ENCODE measurements around the gene KCNF1.

KCNF1 gene

GRCh38 chr2:10906926-10907625, 4.7 kb upstream of the KCNF1 start:
- TF ChIP-seq POLR2AphosphoS5 (IDR thresholded peaks at IDR 0.05; ENCODE audit: low read depth, low read length), result no peak
- no peak for TF ChIP-seq REST (IDR thresholded peaks at IDR 0.05; ENCODE audit: insufficient read depth in 1 of 2, low read depth in 2 of 2, low read length in 2 of 2)
- TF ChIP-seq SIN3A (IDR thresholded peaks at IDR 0.05; ENCODE audit: borderline replicate concordance, insufficient read depth, low read length), result no peak
- no peak for TF ChIP-seq FOXP2 (optimal IDR thresholded peaks at IDR 0.05; ENCODE audit: borderline replicate concordance, extremely low read depth, extremely low read length, insufficient read depth)
- no peak for TF ChIP-seq TAF1 (IDR thresholded peaks at IDR 0.05; ENCODE audit: borderline replicate concordance, insufficient read depth, low read length)

GRCh38 chr2:10908195-10908594, 3.5 kb upstream of the KCNF1 start:
- TF ChIP-seq FOXP2 (optimal IDR thresholded peaks at IDR 0.05; ENCODE audit: borderline replicate concordance, extremely low read depth, extremely low read length, insufficient read depth), result no peak
- TF ChIP-seq TAF1 (IDR thresholded peaks at IDR 0.05; ENCODE audit: borderline replicate concordance, insufficient read depth, low read length), result no peak
- no peak for TF ChIP-seq SIN3A (IDR thresholded peaks at IDR 0.05; ENCODE audit: borderline replicate concordance, insufficient read depth, low read length)
- no peak for TF ChIP-seq REST (IDR thresholded peaks at IDR 0.05; ENCODE audit: insufficient read depth in 1 of 2, low read depth in 2 of 2, low read length in 2 of 2)
- no peak for TF ChIP-seq POLR2AphosphoS5 (IDR thresholded peaks at IDR 0.05; ENCODE audit: low read depth, low read length)

GRCh38 chr2:10909050-10909995, 2.4 kb upstream of the KCNF1 start:
- TF ChIP-seq TAF1 (IDR thresholded peaks at IDR 0.05; ENCODE audit: borderline replicate concordance, insufficient read depth, low read length) (no peak), POLR2AphosphoS5 (IDR thresholded peaks at IDR 0.05; ENCODE audit: low read depth, low read length) (no peak), SIN3A (IDR thresholded peaks at IDR 0.05; ENCODE audit: borderline replicate concordance, insufficient read depth, low read length) (no peak), FOXP2 (optimal IDR thresholded peaks at IDR 0.05; ENCODE audit: borderline replicate concordance, extremely low read depth, extremely low read length, insufficient read depth) (no peak), REST (IDR thresholded peaks at IDR 0.05; ENCODE audit: insufficient read depth in 1 of 2, low read depth in 2 of 2, low read length in 2 of 2) (no peak)

GRCh38 chr2:10909996-10910341, 1.8 kb upstream of the KCNF1 start:
- TF ChIP-seq FOXP2 (optimal IDR thresholded peaks at IDR 0.05; ENCODE audit: borderline replicate concordance, extremely low read depth, extremely low read length, insufficient read depth) (no peak), TAF1 (IDR thresholded peaks at IDR 0.05; ENCODE audit: borderline replicate concordance, insufficient read depth, low read length) (no peak), POLR2AphosphoS5 (IDR thresholded peaks at IDR 0.05; ENCODE audit: low read depth, low read length) (no peak), REST (IDR thresholded peaks at IDR 0.05; ENCODE audit: insufficient read depth in 1 of 2, low read depth in 2 of 2, low read length in 2 of 2) (no peak), SIN3A (IDR thresholded peaks at IDR 0.05; ENCODE audit: borderline replicate concordance, insufficient read depth, low read length) (no peak)
